ENCODE data around the gene GSE1. TPM values are rescaled to one million over a fixed set of nuclear protein-coding genes. Genes with fewer than 3 reads are reported as not detected.

Gene GSE1
- total and polyA plus RNA-seq, 9 of the 15 experiments (the other 6 are each of a cell fraction or from before 2014, with no cell fraction given) = 12.2 to 244 (median 57.9) TPM

GRCh38 chr16:85688586-85689284 lies 75.6 kb downstream of the GSE1 start, which contains the start of gene GINS2:
TSS of gene GINS2 (minus strand) at chr16:85688954. CDS start at chr16:85688898, 56 bp downstream.
- peak; percentile 95 to 98 (median 98) for DNase-seq (ENCODE audit: extremely low read depth in 1 of 4, low spot score in 3 of 4)
- TF ChIP-seq GATA2 (CRISPR knock-in tag; IDR thresholded peaks at IDR 0.05) (no peak), CREB3 (tag; conservative IDR thresholded peaks at IDR 0.05; ENCODE audit: low read depth) (no peak), ZNF398 (CRISPR knock-in tag; IDR thresholded peaks at IDR 0.05) (no peak), RBM34 (IDR thresholded peaks at IDR 0.05; ENCODE audit: borderline replicate concordance, insufficient read depth, low read length) (no peak), E2F8 (IDR thresholded peaks at IDR 0.05; ENCODE audit: low read depth, partially characterized antibody) (peak; percentile 100), GTF3C2 (IDR thresholded peaks at IDR 0.05; ENCODE audit: borderline replicate concordance, extremely low read depth, insufficient read length) (no peak), C11orf30 (IDR thresholded peaks at IDR 0.05; ENCODE audit: low read depth) (no peak), RCOR1 (IDR thresholded peaks at IDR 0.05; ENCODE audit: borderline replicate concordance in 1 of 2, low read depth in 2 of 2, low read length in 2 of 2) (no peak), TAF9B (IDR thresholded peaks at IDR 0.05; ENCODE audit: partially characterized antibody) (no peak), ZNF586 (CRISPR knock-in tag; conservative IDR thresholded peaks at IDR 0.05) (no peak)

More at GRCh38 chr16:85688586-85689284, 75.6 kb downstream of the GSE1 start, which contains the start of gene GINS2:
- FAIRE-seq (peak; percentile 54), ATAC-seq (peak; percentile 98)
- Histone ChIP-seq H2AFZ (ENCODE audit: low read depth, low read length) (peak within 1 kb of the TSS; percentile 94), H3K9me1 (ENCODE audit: control insufficient read depth, insufficient read depth, low read length) (peaks cover 3% of the 10 kb centered on the region), H3K4me1 (replicated peaks in 1 of 2; ENCODE audit: control insufficient read depth in 2 of 2, insufficient read depth in 2 of 2, low read length in 2 of 2) (peaks cover 17 to 33% of the 10 kb centered on the region in 2 experiments; a peak in 4 of 5 replicates), H3K9ac (ENCODE audit: insufficient read depth in 1 of 2, low read depth in 2 of 2, low read length in 2 of 2) (peak within 1 kb of the TSS; percentile 84 to 99), H3K79me2 (ENCODE audit: control insufficient read depth, insufficient read depth, low read length) (peaks cover 48% of the 10 kb centered on the region), H3K36me3 (ENCODE audit: control insufficient read depth, insufficient read depth, low read length) (peaks cover 36% of the 10 kb centered on the region; the same call in 2 of the 3 replicates), H3K4me3 (peak within 1 kb of the TSS; percentile 90), H3K27me3 (ENCODE audit: control insufficient read depth in 2 of 2, insufficient read depth in 2 of 2, low read length in 2 of 2) (no peaks in the 10 kb centered on the region), H3K27ac (ENCODE audit: extremely low read depth, low read depth, low read length) (peak within 1 kb of the TSS; percentile 89), H4K20me1 (replicated peaks; ENCODE audit: control insufficient read depth, insufficient read depth, low read length) (peaks cover 12% of the 10 kb centered on the region; the same call in 1 of the 2 replicates), H3K9me3 (replicated peaks; ENCODE audit: control insufficient read depth, insufficient read depth, low read depth, low read length) (no peaks in the 10 kb centered on the region), H3K4me2 (ENCODE audit: insufficient read depth, low read length) (peak within 1 kb of the TSS; percentile 88)
- in situ Hi-C loops (cut with MboI) = no loop called here
- intact Hi-C loops (cut with micrococcal nuclease) = no loop called here
- POLR2A ChIA-PET = interaction anchor here (0.6 to 1.9 kb wide), 7 partner anchors 8 to 1684 kb away, joined by 3 to 9 read pairs (median 3); no protein-coding TSS in a partner anchor
- TSS peak; percentile 45 for BruUV-seq (replicated peaks)
- WGBS (ENCODE audit: insufficient coverage, low coverage, missing lambda C conversion rate) = 2% methylated on average over 41 of the region's 86 CpGs
- CTCF ChIA-PET (ENCODE audit: low intra/inter-chr PET ratio) = no interaction called here
